DND-41 (cell line): Measurements from ENCODE around the gene CDH23.

Source experiments
- ATAC-seq: fragments of 200-7000 bp; cut with Tn5 transposase; 3 replicates; pipeline ENCODE4 v1.9.1; 2021; ENCODE audit warnings: low read depth; ENCODE audit not compliant: insufficient read depth
- DNase-seq: peaks from one replicate; pipeline ENCODE4 v3.0.0-alpha.2; 2020
- H2AFZ ChIP-seq: 2 replicates; pipeline ENCODE4 v1.6.0; 2012; ENCODE audit warnings: low read depth, low read length
- H3K27ac ChIP-seq: 2 replicates; pipeline ENCODE4 v1.5.1; 2012; ENCODE audit warnings: low read length, inconsistent platforms
- H3K27me3 ChIP-seq: fragments of 200-600 bp; sonication (generic); 2 replicates; pipeline ENCODE4 v1.6.0; 2012; ENCODE audit warnings: low read length, mild to moderate bottlenecking, inconsistent platforms; ENCODE audit not compliant: insufficient read depth, poor library complexity
- H3K36me3 ChIP-seq: 2 replicates; pipeline ENCODE4 v1.5.1; 2012; ENCODE audit warnings: low read length, inconsistent platforms; ENCODE audit not compliant: insufficient read depth
- H3K4me1 ChIP-seq: 2 replicates; pipeline ENCODE4 v1.5.1; 2012; ENCODE audit warnings: mild to moderate bottlenecking, low read length; ENCODE audit not compliant: insufficient read depth
- H3K4me2 ChIP-seq: 2 replicates; pipeline ENCODE4 v1.6.0; 2012; ENCODE audit warnings: mild to moderate bottlenecking, moderate library complexity, low read length, inconsistent platforms; ENCODE audit not compliant: insufficient read depth
- H3K4me3 ChIP-seq, 2 experiments: fragments of 200-600 bp in 1 of 2; shearing (Covaris generic) in 1 of 2; 2 replicates each; pipeline ENCODE4 v1.5.1; 2012 to 2016; ENCODE audit warnings: inconsistent platforms in 2 of 2, low read length in 2 of 2, mild to moderate bottlenecking in 2 of 2, low read depth in 1 of 2, moderate library complexity in 1 of 2
- H3K79me2 ChIP-seq: 2 replicates; pipeline ENCODE4 v1.6.0; 2012; ENCODE audit warnings: low read length, inconsistent platforms; ENCODE audit not compliant: insufficient read depth
- H3K9ac ChIP-seq: 2 replicates; pipeline ENCODE4 v1.6.0; 2012; ENCODE audit warnings: low read depth, mild to moderate bottlenecking, inconsistent platforms, low read length, moderate library complexity
- H3K9me3 ChIP-seq: 2 replicates; pipeline ENCODE4 v1.5.1; 2012; ENCODE audit warnings: low read length, moderate library complexity, mild to moderate bottlenecking, inconsistent platforms; ENCODE audit not compliant: insufficient read depth, severe bottlenecking
- H4K20me1 ChIP-seq: 2 replicates; pipeline ENCODE4 v1.6.0; 2012; ENCODE audit warnings: low read length; ENCODE audit not compliant: insufficient read depth
- CTCF ChIP-seq: IDR thresholded peaks from 2 replicates; pipeline ENCODE4 v1.5.1; 2012; ENCODE audit warnings: borderline replicate concordance, low read length, moderate library complexity, mild to moderate bottlenecking; ENCODE audit not compliant: poor library complexity, severe bottlenecking; ENCODE audit errors: extremely low read depth
- EZH2 ChIP-seq: IDR thresholded peaks from 3 replicates; pipeline ENCODE4 v1.6.1; 2012; ENCODE audit warnings: borderline replicate concordance, low read depth, mild to moderate bottlenecking, moderate library complexity, low read length, inconsistent platforms; ENCODE audit not compliant: severe bottlenecking

Gene CDH23

GRCh38 chr10:71661779-71662336 is 265.1 kb downstream of the CDH23 start:
- TF ChIP-seq EZH2 (no peak), CTCF (no peak)

GRCh38 chr10:71663311-71663710 is 266.6 kb downstream of the CDH23 start:
- no peaks in the 10 kb centered on the region for H3K4me1 ChIP-seq
- no peak overlapping the region for H3K4me3 ChIP-seq
- DNase-seq (no peak), ATAC-seq (no peak)
- H3K36me3 ChIP-seq, result no peaks in the 10 kb centered on the region
- no peak overlapping the region for H3K4me2 ChIP-seq
- H3K9ac ChIP-seq, result no peak overlapping the region
- H3K9me3 ChIP-seq, result no peaks in the 10 kb centered on the region
- no peaks in the 10 kb centered on the region for H3K79me2 ChIP-seq
- H4K20me1 ChIP-seq, result no peaks in the 10 kb centered on the region
- H2AFZ ChIP-seq, result no peak overlapping the region
- H3K27ac ChIP-seq, result no peak overlapping the region
- no peaks in the 10 kb centered on the region for H3K27me3 ChIP-seq
- no peak for TF ChIP-seq CTCF
- TF ChIP-seq EZH2, result no peak

More at GRCh38 chr10:71661779-71662336, 265.1 kb downstream of the CDH23 start:
- ATAC-seq, result no peak
- Histone ChIP-seq H3K9me3 (no peaks in the 10 kb centered on the region), H3K9ac (no peak overlapping the region), H3K27ac (no peak overlapping the region), H3K79me2 (no peaks in the 10 kb centered on the region), H3K36me3 (no peaks in the 10 kb centered on the region), H3K4me3 (no peak overlapping the region), H3K27me3 (no peaks in the 10 kb centered on the region), H3K4me1 (no peaks in the 10 kb centered on the region), H3K4me2 (no peak overlapping the region), H4K20me1 (no peaks in the 10 kb centered on the region), H2AFZ (no peak overlapping the region)
- no peak for DNase-seq

GRCh38 chr10:71664585-71664984 is 267.9 kb downstream of the CDH23 start:
- Histone ChIP-seq H3K4me2 (no peak overlapping the region), H3K4me3 (no peak overlapping the region), H2AFZ (no peak overlapping the region), H3K9ac (no peak overlapping the region), H3K27ac (no peak overlapping the region), H3K4me1 (no peaks in the 10 kb centered on the region), H3K36me3 (no peaks in the 10 kb centered on the region), H4K20me1 (no peaks in the 10 kb centered on the region), H3K27me3 (no peaks in the 10 kb centered on the region), H3K79me2 (no peaks in the 10 kb centered on the region), H3K9me3 (no peaks in the 10 kb centered on the region)
- ATAC-seq (no peak), DNase-seq (no peak)
- TF ChIP-seq EZH2, result no peak
- no peak for TF ChIP-seq CTCF
